Measurements from ENCODE around the gene WDR6.
A peak's percentile ranks its signal among the peaks of the same experiment; 100 is the strongest.

WDR6 gene

DNA sequence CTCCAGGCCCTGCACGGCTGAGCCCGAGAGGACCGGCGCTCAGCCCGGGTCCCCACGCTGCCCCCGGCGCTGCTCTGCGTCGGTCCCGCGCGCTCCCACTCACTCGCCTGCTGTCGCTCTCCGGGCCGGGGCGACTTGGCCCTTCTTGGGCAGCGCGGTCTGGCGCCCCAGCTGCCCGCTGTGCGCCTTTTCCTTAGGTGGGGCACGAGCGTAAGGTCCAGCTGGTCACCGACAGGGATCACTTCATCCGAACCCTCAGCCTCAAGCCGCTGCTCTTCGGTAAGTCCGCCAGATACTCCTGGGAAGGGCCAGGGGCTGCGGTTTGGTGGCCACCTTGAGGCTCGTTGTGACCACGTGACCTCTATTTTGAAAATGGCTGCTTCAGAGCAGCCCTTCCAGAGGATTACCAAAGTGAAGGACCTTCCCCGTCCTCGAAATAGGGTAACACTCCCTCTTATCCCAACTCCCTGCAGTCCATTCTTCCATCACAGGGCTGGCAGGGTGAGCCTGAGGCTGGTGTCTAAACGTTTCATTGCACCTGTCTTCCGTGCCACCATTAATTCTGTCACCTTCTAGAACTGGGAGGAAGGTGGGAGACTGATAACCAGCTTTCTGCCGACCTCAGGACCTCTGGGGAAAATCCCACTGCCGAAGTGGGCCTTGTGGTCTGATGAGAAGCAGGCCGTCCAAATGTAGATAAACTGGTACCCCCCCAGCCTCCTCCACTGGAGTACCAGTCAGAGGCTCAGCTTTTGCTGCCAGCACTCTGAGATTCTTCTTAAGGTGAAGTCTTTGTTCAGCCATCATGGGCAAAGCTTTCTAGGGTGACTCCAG, 16.3 kb upstream of the WDR6 start:
- no peak for DNase-seq (ENCODE audit: extremely low read depth, low read depth)

DNA sequence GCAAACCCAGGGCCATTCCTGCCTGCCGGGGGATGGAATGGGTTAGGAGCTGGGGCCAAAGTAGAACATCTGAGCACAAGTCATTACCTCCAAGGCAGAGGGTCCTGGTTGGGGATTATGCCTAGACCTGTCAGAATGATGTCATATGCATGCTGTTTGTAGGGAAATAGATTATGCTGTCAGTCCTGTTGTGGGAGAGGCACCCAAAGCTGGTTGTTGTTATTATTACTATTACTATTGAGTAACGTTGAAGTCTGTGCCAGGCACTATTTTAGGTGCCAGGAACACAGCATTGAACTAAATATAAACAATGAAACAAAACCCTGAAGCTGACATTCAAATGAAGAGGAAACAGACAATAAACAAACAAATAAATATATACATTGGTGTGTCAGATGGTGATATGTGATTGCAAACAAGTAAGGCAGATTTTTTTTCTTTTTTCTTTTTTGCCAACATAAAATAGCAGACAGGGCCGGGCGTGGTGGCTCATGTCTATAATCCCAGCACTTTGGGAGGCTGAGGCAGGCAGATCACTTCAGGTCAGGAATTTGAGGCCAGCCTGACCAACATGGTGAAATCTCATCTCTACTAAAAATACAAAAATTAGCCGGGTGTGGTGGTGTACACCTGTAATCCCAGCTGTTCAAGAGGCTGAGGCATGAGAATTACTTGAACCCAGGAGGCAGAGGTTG, 15.2 kb upstream of the WDR6 start:
- DNase-seq (ENCODE audit: extremely low read depth, low read depth) = no peak
- TF ChIP-seq, protein P1, sequence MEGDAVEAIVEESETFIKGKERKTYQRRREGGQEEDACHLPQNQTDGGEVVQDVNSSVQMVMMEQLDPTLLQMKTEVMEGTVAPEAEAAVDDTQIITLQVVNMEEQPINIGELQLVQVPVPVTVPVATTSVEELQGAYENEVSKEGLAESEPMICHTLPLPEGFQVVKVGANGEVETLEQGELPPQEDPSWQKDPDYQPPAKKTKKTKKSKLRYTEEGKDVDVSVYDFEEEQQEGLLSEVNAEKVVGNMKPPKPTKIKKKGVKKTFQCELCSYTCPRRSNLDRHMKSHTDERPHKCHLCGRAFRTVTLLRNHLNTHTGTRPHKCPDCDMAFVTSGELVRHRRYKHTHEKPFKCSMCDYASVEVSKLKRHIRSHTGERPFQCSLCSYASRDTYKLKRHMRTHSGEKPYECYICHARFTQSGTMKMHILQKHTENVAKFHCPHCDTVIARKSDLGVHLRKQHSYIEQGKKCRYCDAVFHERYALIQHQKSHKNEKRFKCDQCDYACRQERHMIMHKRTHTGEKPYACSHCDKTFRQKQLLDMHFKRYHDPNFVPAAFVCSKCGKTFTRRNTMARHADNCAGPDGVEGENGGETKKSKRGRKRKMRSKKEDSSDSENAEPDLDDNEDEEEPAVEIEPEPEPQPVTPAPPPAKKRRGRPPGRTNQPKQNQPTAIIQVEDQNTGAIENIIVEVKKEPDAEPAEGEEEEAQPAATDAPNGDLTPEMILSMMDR (IDR thresholded peaks at IDR 0.05; ENCODE audit: low read depth, low read length, missing control alignments) = no peak
- peak overlapping the region; percentile 81 for H3K4me3 ChIP-seq (replicated peaks; ENCODE audit: low read depth, low read length)

More for the DNA sequence above, 16.3 kb upstream of the WDR6 start:
- TF ChIP-seq, protein P1 (IDR thresholded peaks at IDR 0.05; ENCODE audit: low read depth, low read length, missing control alignments) = no peak
- H3K4me3 ChIP-seq (replicated peaks; ENCODE audit: low read depth, low read length) = peak overlapping the region; percentile 81

DNA sequence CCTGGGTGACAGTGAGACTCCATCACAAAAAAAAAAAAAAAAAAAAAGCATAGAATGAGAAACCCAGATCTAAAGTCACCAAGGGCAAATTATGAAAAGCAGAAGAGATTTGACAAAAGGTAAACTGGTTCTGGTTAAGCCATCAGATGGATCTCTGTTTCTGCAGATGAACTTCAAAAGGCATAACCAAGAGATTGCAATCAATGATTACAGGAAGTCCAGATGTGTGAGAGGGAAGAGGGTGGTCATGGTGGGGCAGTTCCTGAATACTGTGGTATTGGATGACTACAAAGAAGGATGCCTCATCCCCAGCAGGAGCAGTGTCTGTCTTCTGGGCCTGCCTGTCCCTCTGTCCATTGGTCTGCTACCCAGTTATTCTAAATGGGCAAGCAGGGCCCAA, 13.4 kb upstream of the WDR6 start:
- DNase-seq (ENCODE audit: extremely low read depth, low read depth) = no peak
- TF ChIP-seq, protein P1 (IDR thresholded peaks at IDR 0.05; ENCODE audit: low read depth, low read length, missing control alignments) = no peak
- no peak overlapping the region for H3K4me3 ChIP-seq (replicated peaks; ENCODE audit: low read depth, low read length)

DNA sequence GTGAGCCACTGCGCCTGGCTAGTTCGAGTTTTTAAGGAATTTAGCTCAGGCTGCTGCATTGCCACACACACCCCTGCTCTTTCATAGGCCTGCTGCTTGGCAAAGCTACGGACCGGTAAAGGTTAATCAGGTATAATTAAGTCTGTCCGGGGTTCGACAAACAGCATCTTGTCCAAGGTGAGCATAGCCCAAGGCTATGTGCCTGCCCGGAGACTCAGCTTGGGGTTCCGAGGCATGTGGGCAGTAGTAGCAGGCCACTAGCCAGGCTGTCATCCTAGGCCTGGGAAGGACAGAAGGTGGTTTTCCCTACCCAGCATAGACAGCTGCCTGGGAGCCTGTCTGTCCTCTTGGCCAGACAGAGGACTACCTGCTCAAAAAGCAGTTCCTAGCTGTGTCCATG, 10.6 kb upstream of the WDR6 start:
- DNase-seq (ENCODE audit: extremely low read depth, low read depth) = no peak
- TF ChIP-seq, protein P1 (IDR thresholded peaks at IDR 0.05; ENCODE audit: low read depth, low read length, missing control alignments) = no peak
- no peak overlapping the region for H3K4me3 ChIP-seq (replicated peaks; ENCODE audit: low read depth, low read length)

DNA sequence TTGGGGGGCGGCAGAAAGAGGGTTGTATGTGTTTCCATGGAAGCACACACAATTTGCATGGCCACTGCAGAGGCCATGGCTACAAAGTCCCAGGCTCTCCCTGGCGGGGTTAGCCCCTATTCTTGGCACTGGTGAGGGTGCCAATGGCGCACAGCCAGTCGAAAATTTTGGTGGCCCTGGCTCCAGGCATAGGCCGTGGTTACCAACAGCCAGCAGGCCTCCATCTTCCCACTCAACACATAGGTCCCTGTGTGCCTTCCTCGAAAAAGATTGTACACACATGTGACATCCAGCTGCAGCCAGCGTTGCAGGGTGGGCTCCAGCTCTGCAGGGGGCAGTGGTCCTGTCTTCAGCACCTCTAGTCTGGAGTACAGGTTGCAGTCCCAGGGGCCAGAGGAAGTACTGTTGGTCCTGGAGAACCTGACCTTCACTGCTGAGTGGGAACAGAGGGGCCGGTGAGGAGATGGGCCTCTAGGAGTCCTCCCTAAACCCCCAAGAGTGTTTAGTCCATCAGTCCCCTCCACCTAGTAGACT, 10.0 kb upstream of the WDR6 start:
- no peak for DNase-seq (ENCODE audit: extremely low read depth, low read depth)
- H3K4me3 ChIP-seq (replicated peaks; ENCODE audit: low read depth, low read length) = no peak overlapping the region

More for the DNA sequence above, 10.0 kb upstream of the WDR6 start:
- TF ChIP-seq, protein P1 (IDR thresholded peaks at IDR 0.05; ENCODE audit: low read depth, low read length, missing control alignments) = no peak
